HG02938 (cell line): ENCODE measurements around the gene CRTC2.
A peak's percentile ranks its signal among the peaks of the same experiment; 100 is the strongest.
"Not testable (repeated sequence)": the region's sequence is repeated elsewhere in the genome, so short reads cannot be mapped to it uniquely, and the experiment has no call there.

Source experiments
- ATAC-seq: cut with Tn5 transposase; IDR thresholded peaks from one replicate; pipeline ENCODE4 v1.9.1; 2021; ENCODE audit warnings: mild to moderate bottlenecking, moderate library complexity; ENCODE audit not compliant: unreplicated experiment

CRTC2 gene

GRCh38 chr1:153929981-153930948 lies 28.1 kb downstream of the CRTC2 start:
- ATAC-seq, result no peak

DNA sequence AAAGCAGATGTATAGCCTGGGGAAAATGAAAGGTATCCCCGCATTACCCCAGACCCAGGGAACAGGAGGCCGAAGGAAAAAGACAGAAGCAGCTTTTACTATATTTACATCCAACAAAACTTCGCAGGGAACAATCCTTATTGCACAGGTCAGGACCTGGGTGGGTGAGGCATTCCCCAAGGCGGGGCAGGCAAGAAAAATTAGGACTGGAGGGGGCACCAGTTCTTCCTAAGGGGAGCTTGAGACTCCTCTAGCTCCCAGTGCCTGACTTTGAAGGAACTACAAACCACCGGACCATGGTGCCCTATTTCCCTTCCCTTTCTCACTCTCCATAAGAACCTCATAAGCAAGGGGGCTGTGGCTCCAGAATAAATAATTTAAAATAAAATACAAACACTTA lies 29.0 kb downstream of the CRTC2 start:
- no peak for ATAC-seq

DNA sequence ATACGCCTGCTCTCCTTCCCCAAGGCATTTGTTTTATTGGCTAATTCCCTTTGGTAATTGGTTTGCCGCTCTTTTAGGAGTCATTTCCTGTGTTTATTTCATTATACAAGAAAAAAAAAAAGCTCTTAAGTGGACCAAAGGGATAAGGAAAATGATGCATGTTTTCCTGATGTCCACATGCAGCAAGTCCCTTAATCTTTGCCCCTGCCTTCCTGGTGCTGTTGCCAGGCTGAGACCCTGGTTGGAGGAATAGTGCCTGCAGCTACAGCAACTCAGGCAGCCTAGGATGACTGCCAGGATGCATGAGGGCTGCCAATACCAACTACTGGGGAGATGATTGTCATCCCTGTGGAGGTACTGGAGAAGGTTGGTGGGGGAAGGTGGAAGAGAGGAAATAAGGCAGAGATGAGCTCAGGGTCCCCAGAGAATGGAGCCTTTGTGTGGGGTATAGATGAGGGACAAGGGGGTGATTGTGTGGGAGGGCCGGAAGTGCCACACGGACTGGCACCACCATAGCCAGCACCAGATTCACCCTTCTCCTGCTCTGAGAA lies 29.5 kb downstream of the CRTC2 start:
- no peak for ATAC-seq

DNA sequence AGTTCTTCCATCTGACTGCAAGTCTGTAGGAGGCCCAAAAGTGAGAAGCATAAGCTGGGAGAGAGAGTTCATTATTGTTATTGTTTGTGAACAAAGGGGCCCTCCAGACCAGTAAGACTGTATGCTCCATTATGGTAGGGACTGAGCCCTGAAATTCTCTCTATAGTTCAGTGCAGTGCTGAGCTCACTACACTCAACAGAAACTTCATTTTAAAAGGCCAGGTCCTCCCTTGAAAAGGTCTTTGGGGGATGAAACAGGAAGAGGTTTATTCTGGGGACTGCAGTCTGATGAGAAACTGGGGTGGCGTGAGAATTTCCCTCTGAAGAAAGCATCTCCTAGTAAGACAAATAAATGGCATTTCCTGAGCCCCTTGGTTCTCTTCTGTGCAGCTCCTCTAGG lies 30.2 kb downstream of the CRTC2 start:
- no peak for ATAC-seq

GRCh38 chr1:153926405-153926804 lies 32.0 kb downstream of the CRTC2 start:
- no peak for ATAC-seq

- ATAC-seq, result peak; percentile 89
These were observed 35.2 kb downstream of the CRTC2 start, which contains the start of gene GATAD2B for GRCh38 chr1:153922972-153923925. Gene GATAD2B (minus strand): TSS chr1:153922972. CDS start chr1:153828347, 94,625 bp downstream.

DNA sequence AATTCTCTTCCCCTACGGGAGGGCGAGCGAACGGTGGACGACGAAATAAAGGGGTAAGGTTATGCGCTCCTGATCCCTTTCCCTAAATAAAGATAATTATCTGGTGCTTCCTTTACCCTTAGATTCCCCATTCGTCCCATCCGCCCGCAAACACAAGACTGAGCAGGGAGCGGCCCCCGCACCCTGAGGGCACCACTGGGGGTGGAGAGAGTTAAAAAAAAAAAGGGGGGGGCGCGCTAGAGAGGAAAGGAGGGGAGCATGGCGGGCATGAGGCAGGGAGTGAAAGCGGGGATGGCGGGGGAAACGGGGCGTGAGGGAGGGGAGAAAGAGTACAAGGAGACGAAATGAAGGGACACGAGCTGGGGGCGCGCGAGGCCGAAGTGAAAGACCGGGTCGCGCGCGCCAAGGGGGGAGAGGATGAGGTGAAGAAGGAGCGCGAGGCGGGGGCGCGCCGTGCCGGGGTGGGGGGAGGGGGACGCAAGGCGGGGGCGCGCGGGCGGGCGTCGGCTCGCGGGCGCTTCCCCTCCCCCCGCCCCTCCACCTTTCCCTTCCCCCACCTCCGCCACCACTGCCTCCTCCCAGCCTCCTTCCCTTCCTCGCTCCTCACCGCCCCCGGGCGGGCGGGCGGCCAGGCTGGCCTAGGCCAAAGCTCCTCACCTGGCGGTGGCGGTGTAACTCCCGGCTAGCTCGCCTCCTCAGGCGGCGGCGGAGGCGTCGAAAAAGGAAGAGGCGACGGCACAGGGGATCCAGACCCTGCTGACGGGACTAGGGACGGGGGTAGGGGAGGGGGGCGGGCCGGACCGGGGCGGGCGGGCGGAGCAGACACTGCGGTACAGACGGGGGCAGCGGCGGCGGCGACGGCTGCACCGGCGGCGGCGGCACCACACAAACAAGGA lies 36.1 kb downstream of the CRTC2 start:
- peak; percentile 12 for ATAC-seq

- ATAC-seq, result no peak
These were observed 36.7 kb downstream of the CRTC2 start for GRCh38 chr1:153921803-153922075.

DNA sequence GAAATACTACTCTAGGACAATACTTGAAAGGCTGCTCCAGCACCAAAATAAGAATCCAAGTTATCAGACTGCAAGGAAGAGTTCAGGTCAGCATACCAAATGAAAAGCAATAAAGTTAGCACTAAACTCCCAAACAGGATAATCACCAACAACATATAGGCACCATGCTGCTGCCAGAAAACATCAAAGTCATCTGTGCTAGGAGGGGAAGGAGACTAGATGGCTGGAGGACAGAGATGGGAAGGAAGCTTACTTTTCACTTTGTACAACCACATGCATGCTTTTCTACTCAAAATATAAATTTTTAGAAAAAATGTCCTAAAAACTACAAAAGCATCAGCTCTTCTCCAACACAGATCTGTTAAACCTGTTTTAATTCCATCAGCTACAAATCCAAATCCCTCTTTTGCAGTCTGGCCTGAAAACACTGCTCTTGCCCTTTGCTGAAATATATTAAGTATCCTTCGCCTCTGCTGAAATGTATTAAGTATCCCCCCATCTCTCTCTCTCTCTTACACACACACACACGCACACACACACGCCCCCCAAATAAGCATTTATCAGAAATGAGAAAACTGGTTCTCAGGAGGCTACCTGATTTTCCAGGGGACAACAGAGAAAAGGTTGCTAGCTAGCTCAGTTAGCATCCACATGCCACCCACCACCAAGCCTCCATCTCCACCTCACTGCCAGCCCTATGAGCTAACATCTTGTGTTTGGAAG lies 37.2 kb downstream of the CRTC2 start:
- no peak for ATAC-seq

GRCh38 chr1:153919876-153920852 lies 38.2 kb downstream of the CRTC2 start:
- no peak for ATAC-seq

DNA sequence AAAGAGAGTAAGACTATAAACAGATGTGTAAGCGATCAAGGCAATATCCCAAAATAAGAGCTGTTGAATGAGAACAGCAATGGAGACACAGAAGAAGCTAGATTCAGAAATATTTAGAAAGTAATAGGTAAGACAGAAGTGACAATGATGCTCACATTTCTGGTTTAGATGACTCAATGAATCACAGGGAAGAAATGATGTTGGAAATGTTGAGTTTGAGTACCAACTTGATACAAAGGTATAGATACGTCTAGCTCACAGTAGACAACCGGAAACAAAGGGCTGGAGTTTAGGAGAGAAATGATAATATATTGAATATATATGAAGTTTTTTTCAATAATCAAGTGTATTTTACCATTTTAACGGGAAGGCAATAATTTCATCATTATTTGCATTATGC lies 42.1 kb downstream of the CRTC2 start:
- ATAC-seq, result no peak

DNA sequence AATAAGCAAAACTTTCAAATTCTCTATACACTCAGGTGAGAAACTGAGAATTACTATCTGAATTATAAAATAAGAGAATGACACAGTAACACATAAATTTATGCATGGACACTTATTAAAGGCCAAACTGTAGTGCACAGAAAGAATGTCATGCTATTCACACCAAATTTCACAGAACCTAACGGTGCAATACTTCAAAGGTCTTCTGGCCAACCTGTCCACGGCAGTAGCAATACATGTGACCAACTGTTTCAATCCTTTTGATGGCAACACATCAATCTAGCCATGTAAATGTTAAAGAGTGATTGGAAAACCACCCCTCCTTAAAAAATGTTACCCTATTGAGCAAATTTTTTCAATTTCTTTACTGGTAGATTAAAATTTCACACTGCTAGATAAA lies 46.1 kb downstream of the CRTC2 start:
- ATAC-seq, result no peak

DNA sequence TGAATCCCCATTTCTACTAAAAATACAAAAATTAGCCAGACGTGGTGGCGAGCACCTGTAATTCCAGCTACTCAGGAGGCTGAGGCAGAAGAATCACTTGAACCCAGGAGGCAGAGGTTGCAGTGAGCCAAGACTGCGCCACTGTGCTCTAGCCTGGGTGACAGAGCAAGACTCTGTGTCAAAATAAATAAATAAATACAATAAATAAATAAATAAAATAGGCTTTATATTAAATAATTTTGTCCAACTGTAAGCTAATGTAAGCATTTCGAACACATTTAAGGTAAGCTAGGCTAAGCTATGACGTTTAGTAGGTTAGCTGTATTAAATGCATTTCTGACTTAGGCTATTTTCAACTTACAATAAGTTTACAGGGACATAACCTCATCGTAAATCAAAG lies 47.9 kb downstream of the CRTC2 start:
- not testable (repeated sequence) for ATAC-seq

GRCh38 chr1:153908071-153908470 lies 50.3 kb downstream of the CRTC2 start:
- no peak for ATAC-seq

- no peak for ATAC-seq
These were observed 51.3 kb downstream of the CRTC2 start for GRCh38 chr1:153907134-153907533.

DNA sequence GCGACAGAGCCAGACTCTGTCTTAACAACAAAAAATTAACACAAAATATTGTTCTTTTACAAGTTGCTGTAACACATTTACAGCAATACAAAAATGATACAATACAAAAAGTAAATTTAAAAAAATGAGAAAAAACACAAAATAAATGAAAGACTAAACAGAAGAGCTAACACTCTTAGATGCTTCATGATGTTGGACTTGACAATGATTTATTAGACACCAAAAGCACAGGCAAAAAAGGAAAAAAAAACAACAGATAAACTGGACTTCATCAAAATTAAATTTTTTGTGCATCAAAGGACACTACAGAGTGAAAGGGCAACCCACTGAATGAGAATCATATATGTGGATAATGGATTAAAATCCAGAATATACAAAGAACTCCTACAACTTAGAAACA lies 52.0 kb downstream of the CRTC2 start:
- ATAC-seq, result no peak

DNA sequence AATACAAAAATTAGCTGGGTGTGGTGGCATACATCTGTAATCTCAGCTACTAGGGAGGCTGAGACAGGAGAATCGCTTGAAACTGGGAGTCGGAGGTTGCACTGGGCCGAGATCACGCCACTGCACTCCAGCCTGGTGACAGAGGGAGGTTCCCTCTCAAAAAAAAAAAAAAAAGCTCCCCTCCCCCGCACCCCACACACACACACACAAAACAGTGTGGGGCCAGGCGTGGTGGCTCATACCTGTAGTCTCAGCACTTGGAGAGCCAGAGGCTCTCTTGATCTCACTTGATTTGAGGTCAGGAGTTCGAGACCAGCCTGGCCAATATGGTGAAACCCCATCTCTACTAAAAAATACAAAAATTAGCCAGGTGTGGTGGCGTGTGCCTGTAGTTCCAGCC lies 52.5 kb downstream of the CRTC2 start:
- ATAC-seq, result not testable (repeated sequence)

GRCh38 chr1:153903841-153904455 lies 54.5 kb downstream of the CRTC2 start:
- no peak for ATAC-seq
